Coronary artery (tissue), 2 donors: ENCODE results near the gene UROS.

Experiments
- DNase-seq: peaks from one replicate; pipeline ENCODE4 v3.0.0-alpha.2; 2017; ENCODE audit warnings: low spot score
- H3K27ac ChIP-seq, 2 donors: fragments of 200-600 bp; sonication (generic); one replicate each; pipeline ENCODE4 v1.5.1; 2016 to 2019
- H3K4me3 ChIP-seq: fragments of 200-600 bp; sonication (generic); 2 replicates; pipeline ENCODE4 v1.5.1; 2016; ENCODE audit warnings: mild to moderate bottlenecking, moderate library complexity
- CTCF ChIP-seq: fragments of 200-600 bp; sonication (generic); IDR thresholded peaks from one replicate; pipeline ENCODE4 v1.5.1; 2019; ENCODE audit warnings: antibody characterized with exemption

The UROS gene

GRCh38 chr10:125756853-125757487 is 66.1 kb downstream of the UROS start:
- Histone ChIP-seq H3K4me3 (no peak overlapping the region), H3K27ac (no peak overlapping the region)
- no peak for TF ChIP-seq CTCF
- no peak for DNase-seq

DNA sequence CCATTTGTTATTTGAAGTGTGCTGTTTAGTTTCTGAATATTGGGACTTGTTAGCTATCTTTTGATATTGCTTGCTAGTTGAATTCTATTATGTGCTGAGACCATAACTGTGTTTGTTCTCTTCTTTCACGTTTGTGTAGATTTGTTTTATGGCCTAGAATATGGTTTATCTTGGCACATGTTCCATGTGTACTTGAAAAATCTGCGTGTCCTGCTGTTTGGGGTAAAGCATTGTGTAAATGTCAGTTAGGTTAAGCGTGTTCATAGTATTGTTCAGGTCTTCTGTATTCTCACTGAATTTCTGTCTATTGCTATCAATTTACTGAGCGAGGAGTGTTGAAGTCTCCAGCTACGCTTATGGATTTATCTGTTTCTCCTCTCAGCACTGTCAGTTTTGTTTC is 66.9 kb downstream of the UROS start:
- no peak overlapping the region for H3K4me3 ChIP-seq
- TF ChIP-seq CTCF = no peak
- H3K27ac ChIP-seq = no peak overlapping the region
- no peak for DNase-seq

GRCh38 chr10:125747417-125747816 is 75.6 kb downstream of the UROS start:
- no peak for TF ChIP-seq CTCF
- Histone ChIP-seq H3K4me3 (no peak overlapping the region), H3K27ac (no peak overlapping the region)
- DNase-seq = no peak

GRCh38 chr10:125744909-125745308 is 78.1 kb downstream of the UROS start:
- no peak for TF ChIP-seq CTCF
- no peak overlapping the region for H3K27ac ChIP-seq
- no peak overlapping the region for H3K4me3 ChIP-seq
- no peak for DNase-seq

- H3K4me3 ChIP-seq = no peak overlapping the region
- H3K27ac ChIP-seq = no peak overlapping the region
- TF ChIP-seq CTCF = no peak
- DNase-seq = no peak
Observed at GRCh38 chr10:125742465-125742864, 80.6 kb downstream of the UROS start.

- DNase-seq = no peak
- H3K4me3 ChIP-seq = no peak overlapping the region
- TF ChIP-seq CTCF = no peak
- H3K27ac ChIP-seq = no peak overlapping the region
Observed at GRCh38 chr10:125739994-125740679, 82.9 kb downstream of the UROS start.
